Measurements from ENCODE around the gene NHSL1.

GRCh38 chr6:138545621-138545980, 46.3 kb upstream of the NHSL1 start:
- TF ChIP-seq CTCF (IDR thresholded peaks at IDR 0.05; ENCODE audit: insufficient read depth, low read length, poor library complexity, severe bottlenecking) (no peak), EZH2phosphoT487 (conservative IDR thresholded peaks at IDR 0.05; ENCODE audit: low read length) (no peak)
